ENCODE data around the gene GAL3ST1.
"Not testable (repeated sequence)": the region's sequence is repeated elsewhere in the genome, so short reads cannot be mapped to it uniquely, and the experiment has no call there.

GAL3ST1 gene, protein sequence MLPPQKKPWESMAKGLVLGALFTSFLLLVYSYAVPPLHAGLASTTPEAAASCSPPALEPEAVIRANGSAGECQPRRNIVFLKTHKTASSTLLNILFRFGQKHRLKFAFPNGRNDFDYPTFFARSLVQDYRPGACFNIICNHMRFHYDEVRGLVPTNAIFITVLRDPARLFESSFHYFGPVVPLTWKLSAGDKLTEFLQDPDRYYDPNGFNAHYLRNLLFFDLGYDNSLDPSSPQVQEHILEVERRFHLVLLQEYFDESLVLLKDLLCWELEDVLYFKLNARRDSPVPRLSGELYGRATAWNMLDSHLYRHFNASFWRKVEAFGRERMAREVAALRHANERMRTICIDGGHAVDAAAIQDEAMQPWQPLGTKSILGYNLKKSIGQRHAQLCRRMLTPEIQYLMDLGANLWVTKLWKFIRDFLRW

DNA sequence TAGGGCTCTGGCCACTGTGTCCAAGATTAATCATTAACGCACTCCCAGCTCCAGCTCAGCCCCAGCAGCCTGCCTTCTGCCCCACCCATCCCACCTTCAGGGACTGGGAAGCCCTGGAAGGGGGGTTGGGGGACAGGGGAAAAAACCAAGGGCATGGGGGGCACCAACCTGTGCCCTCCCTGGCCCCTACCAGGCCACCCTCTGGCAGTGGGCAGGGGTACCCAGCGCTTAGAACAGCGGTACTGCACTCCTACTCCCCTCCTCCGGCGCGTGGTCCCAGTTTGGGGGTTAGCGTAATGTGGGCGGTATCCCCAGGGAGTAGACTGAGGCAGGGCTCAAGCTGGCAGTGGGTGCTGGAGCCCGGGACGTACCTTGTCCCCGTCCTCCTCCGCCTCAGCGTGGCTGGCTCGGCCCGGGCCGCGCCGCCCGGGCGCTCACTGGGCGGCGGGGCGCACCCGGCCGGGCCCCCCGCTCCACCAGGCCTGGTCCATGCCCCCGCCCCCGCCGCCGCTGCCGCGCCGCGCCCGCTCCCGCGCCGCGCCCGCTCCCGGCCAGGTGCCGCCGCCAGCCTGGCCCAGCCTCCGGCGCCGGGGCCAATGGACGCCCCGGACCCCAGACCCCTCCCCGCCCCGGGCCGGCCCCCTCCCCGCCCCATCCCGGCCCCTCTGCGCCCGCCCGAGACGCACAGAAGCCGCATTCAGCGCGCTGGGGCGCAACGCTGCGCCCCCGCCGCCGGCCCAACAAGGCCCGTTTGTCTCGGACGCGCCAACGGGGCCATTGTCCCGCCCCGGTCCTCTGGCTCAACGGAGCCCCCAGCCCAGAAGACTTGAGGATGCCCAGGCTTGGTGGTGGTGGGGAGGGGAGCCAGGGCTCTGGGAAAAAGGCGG lies at the start of gene GAL3ST1:
TSS of gene GAL3ST1 (minus strand) at position 571 of the 887 bp plus-strand sequence. CDS start 17,273 bp downstream, outside the sequence.
- DNase-seq, result no peak

DNA sequence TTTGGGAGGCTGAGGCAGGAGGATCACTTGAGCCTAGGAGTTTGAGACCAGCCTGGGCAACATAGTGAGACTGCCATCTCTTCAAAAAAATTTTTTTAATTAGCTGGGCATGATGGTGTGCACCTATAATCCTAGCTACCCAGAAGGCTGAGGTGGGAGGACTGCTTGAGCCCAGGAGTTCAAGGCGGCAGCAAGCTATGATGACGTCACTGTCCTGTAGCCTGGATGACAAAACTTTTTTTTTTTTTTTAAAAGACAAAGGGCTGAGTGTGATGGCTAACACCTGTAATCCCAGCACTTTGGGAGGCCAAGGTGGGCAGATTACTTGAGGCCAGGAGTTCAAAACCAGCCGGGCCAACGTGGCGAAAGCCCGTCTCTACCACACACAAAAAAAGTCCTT lies 45.4 kb upstream of the GAL3ST1 start:
- DNase-seq, result not testable (repeated sequence)

DNA sequence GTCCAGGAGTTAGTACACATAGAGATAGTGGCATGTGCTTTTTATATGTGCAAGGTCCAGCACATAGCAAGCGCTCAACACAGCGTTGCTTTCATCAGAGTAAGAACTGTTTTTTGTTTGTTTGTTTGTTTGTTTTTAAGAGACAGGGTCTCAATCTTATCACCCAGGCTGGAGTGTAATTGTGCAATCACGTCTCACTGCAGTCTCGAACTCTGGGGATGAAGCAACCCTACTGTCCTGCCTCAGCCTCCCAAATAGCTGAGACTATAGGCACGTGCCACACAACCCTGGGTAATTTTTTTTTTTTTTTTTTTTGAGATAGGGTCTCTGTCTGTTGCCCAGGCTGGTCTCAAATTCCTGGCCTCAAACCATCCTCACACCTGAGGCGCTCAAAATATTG lies 43.4 kb upstream of the GAL3ST1 start:
- DNase-seq, result no peak

DNA sequence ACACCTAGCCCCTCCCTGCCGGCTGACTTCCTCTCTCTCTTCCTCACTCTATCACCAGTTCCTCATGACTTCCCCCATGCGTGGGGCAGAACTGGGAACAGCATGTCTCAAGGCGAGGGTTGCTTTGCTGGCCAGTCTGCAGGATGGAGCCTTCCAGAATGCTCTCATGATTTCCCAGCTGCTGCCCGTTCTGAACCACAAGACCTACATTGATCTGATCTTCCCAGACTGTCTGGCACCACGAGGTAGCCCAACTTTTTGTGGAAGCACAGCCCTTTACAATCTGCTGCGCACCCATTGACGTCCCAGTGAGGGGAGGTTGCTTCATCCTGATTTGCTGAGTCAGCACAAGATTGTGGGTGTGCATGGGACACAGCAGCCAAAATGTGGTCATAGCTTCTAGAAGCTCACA lies 41.1 kb upstream of the GAL3ST1 start:
- no peak for DNase-seq

DNA sequence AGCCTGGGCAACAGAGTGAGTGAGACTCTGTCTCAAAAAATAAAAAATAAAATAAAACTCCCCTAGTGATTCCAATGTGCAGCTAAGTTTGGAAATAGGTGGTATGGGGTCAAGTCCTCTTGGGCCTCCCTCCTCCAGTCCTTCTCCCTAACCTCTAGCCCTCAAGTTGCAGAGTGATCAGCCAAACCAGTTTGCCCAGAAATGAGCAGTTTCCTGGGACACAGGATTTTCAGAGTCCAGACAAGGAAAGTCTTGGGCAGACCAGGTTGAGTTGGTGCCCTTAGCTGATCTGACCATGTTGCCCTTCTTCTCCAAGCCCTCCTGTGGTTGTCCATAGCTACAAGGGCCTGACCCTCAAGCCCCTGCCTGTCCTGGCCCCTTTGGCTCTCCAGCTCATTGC lies 40.4 kb upstream of the GAL3ST1 start:
- no peak for DNase-seq

DNA sequence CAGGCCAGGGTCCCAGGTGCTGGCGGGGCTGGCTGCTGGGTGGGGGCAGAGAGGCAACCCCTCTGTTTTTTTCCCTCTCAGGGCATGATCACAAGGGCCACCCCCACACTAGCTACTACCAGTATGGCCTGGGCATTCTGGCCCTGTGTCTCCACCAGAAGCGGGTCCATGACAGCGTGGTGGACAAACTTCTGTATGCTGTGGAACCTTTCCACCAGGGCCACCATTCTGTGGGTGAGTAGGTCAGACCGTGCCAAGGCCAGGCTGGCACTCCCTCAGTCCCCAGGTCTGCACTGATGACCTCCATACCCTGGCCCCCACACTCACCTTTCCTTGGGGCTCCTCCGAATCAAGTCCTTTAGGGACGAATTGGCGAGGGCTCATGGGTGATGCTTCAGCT lies 39.8 kb upstream of the GAL3ST1 start:
- no peak for DNase-seq

DNA sequence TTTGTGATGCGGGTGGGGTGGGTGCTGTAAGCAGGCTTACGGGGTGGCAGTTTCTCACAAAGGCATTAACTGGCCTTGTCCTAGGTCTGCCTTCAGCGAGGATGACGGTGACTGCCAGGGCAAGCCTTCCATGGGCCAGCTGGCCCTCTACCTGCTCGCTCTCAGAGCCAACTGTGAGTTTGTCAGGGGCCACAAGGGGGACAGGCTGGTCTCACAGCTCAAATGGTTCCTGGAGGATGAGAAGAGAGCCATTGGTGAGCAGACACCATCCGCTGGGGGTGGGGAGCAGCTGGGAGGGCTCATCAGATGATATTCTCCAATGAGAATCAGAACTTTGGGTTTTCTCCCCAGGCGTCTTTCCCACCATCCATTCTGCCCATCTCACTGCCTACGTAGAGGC lies 38.3 kb upstream of the GAL3ST1 start:
- no peak for DNase-seq

DNA sequence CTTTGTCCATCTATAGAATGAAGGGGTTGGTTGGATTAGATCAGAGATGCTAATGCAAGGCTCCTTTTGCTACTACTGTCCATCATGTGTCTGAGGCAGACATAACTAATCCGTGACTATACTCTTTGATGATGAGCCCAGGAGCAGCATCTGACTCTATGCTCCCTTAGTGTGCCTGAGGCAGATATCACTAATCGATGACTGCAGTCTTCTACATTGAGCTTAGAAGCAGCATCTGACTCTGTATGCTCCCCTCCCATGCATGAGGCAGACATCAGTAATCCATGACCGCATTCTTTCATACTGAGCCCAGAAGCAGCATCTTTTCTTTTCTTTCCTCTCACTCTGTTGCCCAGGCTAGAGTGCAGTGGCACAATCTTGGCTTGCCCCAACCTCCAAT lies 36.7 kb upstream of the GAL3ST1 start:
- no peak for DNase-seq

DNA sequence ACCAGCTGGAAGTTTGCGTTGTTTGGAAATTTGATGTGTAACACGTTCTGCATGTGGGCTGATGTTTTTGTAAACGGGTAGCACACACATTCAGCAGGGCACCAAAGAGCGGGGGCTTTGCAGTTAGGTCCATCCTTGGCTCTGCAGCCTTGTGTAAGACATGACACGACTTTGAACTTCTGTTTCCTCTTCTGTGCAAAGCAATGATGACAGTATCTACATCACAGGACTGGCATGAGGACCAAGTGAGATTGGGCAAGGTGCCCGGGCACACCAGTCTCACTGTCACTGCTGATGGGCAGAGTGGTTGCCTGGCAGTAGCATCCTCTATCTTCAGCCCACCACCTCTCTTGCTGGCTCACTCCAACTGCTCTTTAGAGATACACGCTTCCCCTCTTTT lies 35.8 kb upstream of the GAL3ST1 start:
- no peak for DNase-seq

DNA sequence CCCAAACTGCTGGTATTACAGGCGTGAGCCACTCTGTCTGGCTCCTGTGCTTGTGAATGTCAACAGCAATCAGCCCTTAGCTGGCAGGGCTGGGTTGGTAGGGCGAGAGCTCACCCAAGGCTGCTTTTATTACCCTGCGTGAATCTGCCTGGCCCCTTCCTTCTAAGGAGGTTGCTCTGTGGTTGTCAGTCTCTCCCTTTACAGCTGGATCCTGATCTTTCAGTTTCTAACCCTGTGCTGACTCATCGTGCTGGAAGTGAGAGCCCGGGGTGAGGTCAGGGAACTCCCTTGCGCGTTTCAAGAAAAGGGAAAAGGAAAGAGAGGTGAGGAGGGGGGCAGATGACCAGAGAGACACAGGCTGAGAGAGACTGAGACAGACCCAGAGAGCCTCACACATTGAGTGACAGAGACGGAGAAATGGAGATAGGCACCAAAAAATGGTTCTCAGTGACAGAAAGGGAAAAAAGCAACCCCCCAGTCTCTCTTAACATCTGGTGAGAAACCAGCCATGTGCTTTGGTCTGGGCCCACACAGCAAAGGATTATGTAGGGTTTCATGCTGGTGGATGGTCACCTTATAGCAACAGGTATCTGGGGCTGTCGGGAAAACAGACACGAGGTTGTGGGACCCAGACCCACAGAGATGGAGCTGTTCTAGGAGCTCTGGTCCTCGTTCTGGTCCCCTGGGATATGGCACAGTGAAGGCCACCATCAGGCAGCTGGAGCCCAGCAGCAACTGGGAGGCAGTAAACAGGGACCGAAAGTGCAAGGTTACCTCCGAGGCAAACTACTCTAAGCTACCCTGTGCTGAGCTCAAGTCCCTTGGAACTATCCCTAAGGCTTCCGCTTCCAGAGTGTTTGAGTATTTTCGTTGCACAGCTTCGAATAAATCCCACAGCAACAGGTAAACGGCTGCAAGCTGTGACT lies 35.1 kb upstream of the GAL3ST1 start:
- DNase-seq, result no peak

DNA sequence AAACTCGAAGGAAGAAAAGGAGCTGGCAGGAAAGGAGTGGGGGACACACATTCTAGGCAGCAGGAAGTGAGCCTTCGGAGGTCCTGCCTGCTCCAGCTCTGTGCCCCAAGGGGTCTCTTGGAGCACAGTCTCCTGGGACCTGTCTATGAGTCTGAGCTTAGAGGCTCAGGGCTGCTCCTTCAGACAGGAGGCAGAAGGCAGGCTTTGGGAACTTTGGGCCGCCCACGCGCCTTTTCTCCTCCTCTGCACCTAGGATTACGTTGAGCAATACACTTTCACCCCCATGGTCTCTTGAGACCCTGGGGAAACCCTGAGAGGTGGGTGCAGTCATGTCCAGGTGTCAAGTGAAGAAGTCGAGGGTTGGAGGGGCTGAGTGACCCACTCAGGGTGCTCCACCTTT lies 33.5 kb upstream of the GAL3ST1 start:
- no peak for DNase-seq

DNA sequence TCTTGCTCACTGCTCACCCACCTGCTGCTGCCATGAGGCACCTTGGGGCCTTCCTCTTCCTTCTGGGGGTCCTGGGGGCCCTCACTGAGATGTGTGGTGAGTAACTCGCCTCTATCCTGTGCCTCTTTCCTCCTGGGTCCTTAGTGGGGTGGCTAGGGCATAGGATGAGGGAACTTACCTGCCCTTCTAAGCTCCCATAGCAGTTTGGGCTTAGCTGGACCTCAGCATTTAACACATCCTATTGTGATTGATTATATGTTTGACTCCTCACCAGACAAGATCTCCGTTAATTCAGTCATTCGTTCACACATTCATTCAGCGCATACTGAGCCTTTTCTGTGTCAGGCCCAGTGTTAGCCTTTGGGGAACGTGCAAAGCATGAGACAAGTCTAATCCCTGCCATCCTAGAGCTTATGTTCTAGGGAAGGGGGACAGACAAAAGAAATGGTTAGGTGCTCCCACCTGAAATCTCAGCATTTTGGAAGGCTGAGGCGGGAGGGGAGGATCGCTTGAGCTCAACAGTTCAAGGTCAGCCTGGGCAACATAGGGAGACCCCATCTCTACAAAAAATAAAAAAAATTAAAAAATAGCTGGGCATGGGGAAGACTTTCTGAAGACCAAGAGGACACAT lies 33.0 kb upstream of the GAL3ST1 start:
- DNase-seq, result no peak

DNA sequence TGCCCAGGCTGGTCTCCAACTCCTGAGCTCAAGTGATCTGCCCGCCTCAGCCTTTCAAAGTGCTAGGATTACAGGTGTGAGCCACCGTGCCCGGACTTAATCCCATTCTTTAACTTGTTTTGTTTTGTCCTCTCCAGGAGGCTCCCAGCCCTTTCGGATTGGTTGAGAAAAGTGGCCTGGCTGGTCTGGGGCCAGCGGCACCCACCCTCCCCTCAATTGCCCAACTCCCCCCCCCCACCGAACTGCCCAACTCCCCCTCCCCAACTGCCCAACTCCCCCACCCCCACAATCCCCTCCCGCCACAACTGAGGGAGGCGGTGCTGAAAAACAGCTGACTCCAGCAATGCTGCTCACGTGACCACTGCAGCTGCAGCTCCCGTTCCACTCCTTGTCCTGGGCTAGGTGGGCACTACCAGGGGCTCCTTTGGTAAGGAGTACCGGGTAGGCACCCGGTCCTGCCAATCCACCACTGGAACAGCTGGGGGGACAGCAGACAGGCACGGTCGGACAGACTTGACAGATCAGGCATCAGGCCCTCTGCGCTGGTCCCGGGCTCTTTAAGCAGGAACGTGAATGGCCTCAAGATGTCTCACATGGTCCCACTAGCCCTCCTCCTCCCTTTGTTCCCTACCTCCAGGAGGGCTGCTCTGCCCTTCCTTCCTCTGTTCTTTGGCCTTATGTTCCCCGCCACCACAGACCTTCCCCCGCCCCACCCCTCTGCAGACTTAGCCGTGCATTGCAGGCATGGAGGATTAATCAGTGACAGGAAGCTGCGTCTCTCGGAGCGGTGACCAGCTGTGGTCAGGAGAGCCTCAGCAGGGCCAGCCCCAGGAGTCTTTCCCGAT lies 32.2 kb upstream of the GAL3ST1 start, which contains the start of gene TCN2:
TSS of gene TCN2 (plus strand) at position 720 of the 845 bp plus-strand sequence. CDS start 158 bp downstream, outside the sequence.
- no peak for DNase-seq

DNA sequence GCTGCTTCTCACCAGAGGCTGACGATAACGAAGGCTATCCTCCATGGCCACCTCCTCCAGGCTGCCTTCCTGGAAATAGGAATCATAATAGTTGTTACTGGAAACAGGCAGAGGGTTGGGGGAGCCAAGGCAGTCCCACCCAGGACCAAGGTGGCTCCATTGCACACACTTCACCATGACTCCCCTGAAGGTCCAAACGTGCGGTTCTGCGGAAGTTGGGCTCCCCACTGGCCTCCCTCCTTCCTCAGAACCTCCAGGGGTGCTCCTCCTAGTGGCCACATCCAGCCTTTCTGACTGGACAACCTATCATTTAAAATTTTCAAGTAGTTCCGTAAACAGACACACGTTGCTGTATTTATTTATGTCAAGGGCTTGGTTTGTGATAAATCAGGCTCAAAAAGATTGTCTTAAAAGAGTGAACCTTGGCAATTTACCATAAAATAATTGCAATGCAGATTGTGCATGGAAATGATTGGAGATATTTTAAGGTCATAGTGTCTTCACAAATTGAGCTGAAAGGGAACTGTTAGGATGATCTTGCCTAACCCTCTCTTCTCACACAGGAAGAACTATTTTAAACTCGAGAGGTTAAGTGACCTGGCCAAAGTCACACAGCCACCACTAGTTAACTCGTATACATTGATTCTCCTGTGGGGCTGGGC lies 31.1 kb upstream of the GAL3ST1 start:
- DNase-seq, result no peak

DNA sequence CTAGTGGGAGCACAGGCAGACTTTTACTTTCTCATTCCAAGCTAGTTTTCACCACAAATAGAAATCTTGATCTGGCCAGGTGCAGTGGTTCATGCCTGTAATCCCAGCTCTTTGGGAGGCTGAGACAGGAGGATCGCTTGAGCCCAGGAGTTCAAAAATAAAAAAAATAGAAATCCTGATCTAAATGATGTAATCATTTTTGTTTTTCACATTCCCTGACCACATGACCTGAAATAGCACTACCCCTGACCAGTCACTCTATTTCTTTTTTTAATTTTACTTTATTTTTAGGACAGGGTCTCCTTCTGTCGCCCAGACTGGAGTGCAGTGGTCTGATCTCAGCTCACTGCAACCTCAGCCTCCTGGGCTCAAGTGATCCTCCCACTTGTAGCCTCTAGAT lies 30.3 kb upstream of the GAL3ST1 start:
- DNase-seq, result no peak

DNA sequence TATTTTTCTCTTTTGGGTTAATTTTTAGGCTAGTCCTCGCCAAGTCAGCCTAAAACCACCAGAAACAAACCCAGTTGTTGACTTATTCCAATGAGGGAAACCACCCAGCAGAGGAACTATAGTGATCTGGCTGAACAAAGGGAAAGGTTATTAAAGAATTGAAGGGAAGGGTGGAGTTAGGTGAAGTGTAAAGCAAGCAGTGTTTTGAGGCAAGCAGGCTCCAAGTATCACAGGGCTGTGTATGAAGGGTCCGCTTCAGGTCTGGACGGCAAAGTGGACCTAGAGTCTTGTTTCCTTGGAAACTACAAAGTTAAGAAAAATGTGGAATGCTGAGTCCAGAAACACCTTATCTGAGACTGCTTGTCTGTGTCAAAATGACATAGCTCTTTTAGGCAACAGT lies 29.3 kb upstream of the GAL3ST1 start:
- no peak for DNase-seq

DNA sequence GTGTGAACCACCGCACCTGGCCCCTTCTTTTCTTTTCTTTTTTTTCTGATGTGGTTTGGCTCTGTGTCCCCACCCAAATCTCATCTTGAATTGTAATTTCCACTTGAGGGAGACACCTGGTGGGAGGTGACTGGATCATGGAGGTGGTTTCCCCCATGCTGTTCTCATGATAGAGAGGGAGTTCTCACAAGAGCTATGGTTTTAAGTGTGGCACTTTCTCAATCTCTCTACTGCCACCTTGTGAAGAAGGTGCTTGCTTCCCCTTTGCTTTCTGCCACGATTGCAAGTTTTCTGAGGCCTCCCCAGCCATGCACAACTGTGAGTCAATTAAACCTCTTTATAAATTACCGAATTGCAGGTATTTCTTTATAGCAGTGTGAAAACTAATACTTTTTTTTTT lies 27.6 kb upstream of the GAL3ST1 start:
- DNase-seq, result no peak

DNA sequence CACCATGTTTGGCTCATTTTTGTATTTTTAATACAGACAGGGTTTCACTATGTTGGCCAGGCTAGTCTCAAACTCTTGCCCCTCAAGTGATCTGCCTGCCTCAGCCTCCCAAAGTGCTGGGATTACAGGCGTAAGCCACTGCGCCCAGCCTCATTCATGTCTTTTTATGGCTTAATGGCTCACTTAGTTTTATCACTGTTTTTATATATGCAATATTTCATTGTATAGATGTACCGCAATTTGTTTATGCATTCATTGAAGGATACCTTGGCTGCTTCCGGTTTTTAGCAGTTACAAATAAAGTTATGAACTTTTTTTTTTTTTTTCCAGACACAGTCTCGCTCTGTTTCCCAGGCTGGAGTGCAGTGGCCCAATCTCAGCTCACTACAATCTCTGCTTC lies 27.0 kb upstream of the GAL3ST1 start:
- no peak for DNase-seq

DNA sequence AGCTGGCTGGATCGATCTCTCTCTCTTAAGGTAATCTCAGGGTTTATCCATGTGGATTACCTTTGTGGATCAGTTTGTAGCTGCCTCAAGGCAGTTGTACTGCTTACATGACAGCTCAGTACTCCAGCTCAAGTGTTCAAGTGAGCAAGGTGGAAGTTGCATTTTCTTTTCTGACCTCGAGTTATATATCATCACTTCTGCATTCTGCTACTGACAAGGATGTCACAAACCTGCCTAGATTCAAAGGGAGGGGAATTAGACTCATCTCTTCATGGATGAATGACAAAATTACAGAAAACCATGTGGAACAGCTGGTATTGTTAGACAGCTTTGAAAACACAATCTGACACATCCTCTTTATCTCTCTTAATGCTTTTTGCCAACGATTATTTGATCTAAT lies 26.5 kb upstream of the GAL3ST1 start:
- DNase-seq, result no peak

DNA sequence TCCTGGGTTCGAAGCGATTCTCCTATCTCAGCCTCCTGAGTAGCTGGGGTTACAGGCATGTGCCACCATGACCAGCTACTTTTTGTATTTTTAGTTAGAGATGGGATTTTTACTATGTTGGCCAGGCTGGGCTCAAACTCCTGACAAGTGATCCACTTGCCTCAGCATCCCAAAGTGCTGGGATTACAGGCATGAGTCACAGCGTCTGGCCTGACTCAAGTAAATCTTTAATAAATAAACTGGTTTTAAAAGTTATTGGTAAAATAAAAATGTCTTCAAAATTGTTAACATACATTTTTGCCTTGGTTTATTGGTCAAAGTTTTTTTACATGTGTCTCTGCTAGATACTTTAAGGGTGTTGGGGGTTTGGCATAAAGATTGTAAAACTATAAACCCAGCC lies 24.5 kb upstream of the GAL3ST1 start:
- no peak for DNase-seq

DNA sequence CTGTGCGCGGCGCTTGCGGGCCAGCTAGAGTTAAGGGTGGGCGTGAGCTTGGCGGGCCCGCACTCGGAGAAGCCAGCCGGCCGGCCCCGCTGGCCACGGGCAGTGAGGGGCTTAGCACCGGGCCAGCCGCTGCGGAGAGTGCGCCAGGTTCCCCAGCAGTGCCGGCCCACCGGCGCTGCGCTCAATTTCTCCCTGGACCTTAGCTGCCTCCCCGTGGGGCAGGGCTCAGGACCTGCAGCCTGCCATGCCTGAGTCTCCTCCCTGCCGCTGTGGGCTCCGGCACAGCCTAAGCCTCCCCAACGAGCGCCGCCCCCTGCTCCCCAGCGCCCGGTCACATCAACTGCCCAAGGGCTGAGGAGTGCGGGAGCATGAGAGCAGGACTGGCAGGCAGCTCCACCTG lies 22.4 kb upstream of the GAL3ST1 start:
- DNase-seq, result no peak
